Suppressor macrophage treated with lipopolysaccharide for 1 hour (primary cell): Measurements from ENCODE around the gene SUMO4.
"Not testable (repeated sequence)": the region's sequence is repeated elsewhere in the genome, so short reads cannot be mapped to it uniquely, and the experiment has no call there.

Experiments used
- DNase-seq, 3 donors: peaks; one replicate each; pipeline ENCODE4 v3.0.0-alpha.2; 2020 to 2022

Gene SUMO4

DNA sequence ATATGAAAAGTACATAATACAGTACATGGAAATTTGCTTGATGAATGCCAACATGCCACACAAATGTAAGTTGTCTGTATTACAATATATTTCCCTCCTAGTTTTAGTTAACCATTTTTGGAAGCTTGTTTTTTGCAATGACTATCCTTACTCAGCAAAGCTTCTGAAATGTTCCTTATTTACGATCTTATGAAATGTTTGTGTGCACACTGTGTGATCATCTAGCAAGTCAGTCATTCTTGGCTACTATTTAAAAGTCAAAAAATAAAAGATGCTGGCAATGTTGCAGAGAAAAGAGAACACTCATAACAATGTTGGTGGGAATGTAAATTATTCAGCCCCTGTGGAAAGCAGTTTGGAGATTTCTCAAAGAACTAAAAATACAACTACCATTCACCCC lies 33.8 kb downstream of the SUMO4 start:
- peak in 2 of 3 donors; percentile 31 to 33 for DNase-seq

DNA sequence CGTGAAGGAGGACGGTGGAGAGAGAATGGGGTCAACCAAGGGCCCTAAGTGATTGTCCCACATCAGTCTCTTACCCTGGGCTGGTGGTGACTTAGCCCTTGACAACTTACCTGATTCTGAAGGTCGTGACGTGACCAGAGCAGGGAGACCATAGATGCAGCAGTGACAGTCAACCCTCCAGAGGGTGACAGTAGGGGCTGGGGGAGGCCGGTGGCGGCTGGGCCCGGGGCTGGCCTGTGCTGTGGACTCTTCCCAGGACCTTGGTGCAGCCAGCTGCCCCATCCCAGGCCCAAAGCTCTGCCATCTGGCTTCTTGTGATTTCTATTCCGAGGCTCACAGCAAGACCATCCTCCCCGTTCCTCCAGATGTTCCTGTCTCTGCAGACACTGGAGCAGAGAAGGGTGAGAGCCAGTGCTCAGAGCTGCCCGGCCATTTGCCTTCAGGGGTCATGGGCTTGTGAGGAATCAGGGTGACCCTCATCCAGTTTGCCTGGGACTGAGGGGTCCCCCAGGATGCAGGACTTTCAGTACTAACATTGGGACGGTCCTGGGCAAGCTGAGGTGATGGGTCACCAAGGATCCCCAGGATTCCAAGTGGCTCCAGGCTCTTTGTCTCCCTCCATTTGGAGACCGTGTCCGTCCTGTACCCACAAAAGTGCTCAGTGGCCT lies 36.0 kb downstream of the SUMO4 start:
- no peak for DNase-seq

DNA sequence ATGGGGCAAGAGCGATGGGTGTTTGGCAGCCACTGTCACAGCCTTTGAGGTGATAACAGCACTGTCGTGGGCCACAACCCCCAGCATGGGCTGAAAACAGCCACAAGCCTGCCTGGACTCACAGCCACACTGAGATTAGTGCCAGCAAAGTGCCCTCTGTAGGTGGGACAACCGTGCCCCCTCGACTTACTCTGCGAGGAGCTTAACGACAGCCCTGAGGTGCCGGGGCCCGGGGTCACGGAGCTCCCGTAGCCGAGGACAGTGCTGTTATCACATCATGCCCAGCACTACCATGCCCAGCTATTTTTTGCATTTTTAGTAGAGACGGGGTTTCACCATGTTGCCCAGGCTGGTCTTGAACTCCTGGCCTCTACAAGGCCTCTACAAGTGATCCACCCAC lies 36.6 kb downstream of the SUMO4 start:
- DNase-seq: no peak

- DNase-seq: no peak
These were observed 37.1 kb downstream of the SUMO4 start for GRCh38 chr6:149437212-149437611.

DNA sequence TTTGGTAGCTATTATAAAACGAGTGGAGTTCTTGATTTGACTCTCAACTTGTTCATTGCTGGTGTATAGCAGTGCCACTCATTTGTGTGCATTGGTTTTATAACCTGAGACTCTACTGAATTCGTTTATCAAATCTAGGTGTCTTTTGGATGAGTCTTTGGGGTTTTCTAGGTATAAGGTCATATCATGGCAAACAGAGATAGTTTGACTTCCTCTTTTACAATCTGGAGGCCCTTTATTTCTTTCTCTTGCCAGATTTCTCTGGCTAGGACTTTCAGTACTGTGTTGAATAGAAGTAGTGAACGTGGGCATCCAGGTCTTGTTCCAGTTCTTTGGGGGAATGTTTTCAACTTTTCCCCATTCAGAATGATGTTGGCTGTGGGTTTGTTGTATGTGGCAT lies 38.8 kb downstream of the SUMO4 start:
- no peak for DNase-seq

DNA sequence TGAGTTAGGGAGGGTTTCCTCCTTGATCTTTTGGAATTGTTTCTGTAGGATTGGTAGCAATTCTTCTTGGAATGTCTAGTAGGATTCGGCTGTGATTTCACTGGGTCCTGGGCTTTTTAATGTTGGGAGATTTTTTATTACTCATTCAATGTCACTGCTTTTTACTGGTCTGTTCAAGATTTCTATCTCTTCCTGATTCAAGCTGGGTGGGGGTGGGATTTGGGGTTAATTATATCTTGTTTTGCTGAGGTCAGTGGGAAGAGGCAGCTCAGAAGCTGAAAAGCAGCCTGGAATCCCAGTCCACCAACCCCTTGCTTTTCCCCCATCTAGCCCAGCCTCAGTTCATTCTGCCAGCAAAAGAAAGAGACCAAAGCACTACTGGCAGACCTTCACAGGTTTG lies 39.6 kb downstream of the SUMO4 start:
- no peak for DNase-seq

- DNase-seq: no peak
These were observed 40.9 kb downstream of the SUMO4 start for GRCh38 chr6:149440735-149441671.

- DNase-seq: no peak
These were observed 41.7 kb downstream of the SUMO4 start for GRCh38 chr6:149441740-149442139.

DNA sequence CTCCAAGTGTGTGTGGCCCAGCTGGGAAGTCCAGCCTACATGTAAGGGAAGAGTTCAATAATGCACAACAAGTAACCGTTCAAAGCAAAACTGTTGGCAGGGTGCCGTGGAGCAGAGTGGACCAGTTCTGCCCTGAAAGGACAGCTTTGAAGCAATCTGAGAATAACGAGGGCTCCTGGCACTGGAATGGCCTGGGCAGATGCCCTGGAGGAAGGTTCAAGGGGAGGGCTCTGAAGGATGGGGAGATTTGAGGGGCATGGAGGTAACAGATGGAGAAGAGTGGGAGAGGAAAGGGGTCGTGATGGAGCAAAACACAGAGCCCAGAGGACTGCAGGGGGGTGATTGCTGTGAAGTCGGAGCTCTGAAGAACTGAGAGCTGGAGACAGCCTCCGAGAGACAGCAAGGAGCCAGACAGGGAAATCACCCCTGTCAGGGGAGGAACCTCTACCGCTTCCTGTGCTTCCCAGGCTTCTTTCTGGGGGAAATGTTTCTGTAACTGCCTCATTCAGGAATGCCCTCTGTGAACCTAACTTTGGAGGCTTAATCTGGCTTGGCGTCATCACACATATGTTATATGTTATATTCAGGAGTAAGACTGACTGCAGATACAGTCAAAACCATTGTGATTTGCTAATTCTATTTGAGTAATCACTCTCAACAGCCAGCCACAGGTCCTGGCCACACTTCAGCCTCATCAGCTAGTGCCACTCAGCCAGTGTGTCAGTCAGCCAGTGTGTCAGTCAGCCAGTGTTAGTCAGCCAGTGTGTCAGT lies 43.5 kb downstream of the SUMO4 start:
- DNase-seq: no peak

GRCh38 chr6:149444360-149445094 lies 44.5 kb downstream of the SUMO4 start:
- DNase-seq: not testable (repeated sequence)

GRCh38 chr6:149445095-149445466 lies 45.0 kb downstream of the SUMO4 start:
- DNase-seq: no peak

GRCh38 chr6:149445573-149445972 lies 45.5 kb downstream of the SUMO4 start:
- no peak for DNase-seq

DNA sequence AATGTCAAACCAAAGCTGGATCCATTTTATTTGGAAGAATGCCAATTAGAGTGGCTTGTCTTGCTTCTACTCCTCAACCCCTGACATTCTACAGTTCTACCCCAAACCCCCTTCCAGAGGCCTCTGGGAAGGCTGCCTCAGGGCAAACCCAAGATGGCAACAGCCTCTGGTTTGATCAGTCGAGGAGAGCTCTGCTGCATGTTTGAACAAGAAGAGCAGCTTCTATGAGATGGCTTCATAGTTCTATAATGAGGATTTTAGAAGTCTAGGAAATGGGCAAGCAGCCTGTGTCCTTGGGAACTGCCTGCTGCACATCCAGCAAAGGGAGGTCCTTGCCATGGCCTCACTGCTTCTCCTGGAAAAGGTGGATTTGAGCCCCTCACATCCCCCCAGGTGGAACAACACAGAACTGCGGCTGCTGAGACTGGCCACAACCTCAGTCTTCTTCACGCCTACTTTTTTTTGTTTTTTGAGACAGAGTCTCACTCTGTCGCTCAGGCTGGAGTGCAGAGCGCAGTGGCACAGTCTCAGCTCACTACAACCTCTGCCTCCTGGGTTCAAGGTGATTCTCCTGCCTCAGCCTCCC lies 46.8 kb downstream of the SUMO4 start:
- DNase-seq: no peak

GRCh38 chr6:149448821-149449453 lies 48.9 kb downstream of the SUMO4 start:
- DNase-seq: no peak

DNA sequence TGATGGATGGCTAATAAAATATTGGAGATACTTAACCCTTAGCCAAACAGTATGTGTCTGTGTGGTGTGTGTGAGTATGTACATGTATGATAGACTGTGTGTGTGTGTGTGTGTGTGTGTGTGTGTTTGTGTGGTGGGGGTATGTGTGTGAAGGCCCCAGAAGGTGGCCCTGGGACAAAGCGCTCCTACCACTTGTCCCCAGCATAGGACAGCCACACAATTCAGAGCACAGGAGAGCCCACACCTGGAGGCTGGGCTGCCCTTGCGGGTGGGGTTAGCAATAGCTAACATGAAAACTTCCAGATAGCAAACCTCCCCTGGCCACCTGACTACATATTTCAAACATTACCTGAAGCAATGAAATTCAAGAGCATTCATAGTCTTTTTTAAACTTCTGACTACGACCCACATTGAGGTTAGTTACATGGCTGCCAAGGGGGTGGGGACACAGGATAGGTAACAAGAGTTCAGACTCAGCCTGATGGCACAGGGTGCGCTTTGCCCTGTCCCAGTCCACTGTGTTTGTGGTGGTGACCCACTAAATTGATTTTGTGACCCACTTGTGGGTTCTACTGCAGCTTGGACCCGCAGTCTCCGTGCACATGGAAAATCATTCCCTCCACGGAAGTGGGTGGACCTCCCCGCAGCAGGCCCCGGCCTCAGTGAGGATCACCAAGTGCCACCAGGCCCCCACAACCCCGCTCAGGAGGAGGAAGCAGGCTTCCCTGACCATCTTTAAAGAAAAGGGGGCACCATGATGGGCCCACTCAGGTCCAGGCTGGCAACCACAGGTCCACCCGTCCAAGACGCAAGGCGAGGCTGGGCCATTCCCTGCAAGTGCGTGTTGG lies 50.0 kb downstream of the SUMO4 start:
- DNase-seq: no peak
